DMS 273 (cell line): ENCODE results near the gene C16orf86.
"Not testable (repeated sequence)": the region's sequence is repeated elsewhere in the genome, so short reads cannot be mapped to it uniquely, and the experiment has no call there.

Experiments used
- DNase-seq: peaks from one replicate; lab custom pipeline; 2025; ENCODE audit not compliant: unreplicated experiment; lab: John Stamatoyannopoulos, UW

The C16orf86 gene

DNA sequence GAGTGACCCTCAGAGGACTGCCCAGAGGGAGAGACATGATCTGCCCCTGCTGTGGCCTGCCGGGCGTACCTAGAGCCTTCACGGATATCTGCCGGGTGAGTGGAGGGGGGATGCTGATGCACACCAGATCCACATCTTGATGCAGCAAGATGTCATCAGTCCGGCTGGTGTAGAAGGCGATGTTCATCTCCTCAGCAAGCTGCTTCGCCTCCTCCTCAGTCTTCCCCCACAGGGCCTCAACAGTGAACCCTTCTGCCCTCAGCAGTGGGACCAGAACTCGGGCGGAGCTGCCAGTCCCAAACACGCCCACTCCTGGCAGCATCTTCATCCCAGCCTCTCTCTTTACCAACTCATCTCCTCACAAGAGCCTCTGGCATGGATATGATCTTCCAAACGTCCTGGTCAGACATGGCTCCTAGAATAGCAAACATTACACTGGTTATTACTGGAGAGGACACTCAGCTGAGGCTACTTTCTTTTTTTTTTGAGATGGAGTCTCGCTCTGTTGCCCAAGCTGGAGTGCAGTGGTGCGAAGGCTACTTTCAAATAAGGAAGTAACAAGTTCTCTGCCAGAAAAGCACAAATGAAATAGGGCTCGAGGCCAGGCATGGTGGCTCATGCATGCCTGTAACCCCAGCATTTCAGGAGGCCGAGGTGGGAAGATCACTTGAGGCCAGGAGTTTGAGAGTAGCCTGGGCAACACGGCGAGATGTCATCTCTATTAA, 18.9 kb downstream of the C16orf86 start:
- DNase-seq, result no peak

- not testable (repeated sequence) for DNase-seq
Observed at GRCh38 chr16:67693517-67694285, 27.1 kb downstream of the C16orf86 start.

GRCh38 chr16:67694611-67695010, 28.0 kb downstream of the C16orf86 start:
- no peak for DNase-seq

DNA sequence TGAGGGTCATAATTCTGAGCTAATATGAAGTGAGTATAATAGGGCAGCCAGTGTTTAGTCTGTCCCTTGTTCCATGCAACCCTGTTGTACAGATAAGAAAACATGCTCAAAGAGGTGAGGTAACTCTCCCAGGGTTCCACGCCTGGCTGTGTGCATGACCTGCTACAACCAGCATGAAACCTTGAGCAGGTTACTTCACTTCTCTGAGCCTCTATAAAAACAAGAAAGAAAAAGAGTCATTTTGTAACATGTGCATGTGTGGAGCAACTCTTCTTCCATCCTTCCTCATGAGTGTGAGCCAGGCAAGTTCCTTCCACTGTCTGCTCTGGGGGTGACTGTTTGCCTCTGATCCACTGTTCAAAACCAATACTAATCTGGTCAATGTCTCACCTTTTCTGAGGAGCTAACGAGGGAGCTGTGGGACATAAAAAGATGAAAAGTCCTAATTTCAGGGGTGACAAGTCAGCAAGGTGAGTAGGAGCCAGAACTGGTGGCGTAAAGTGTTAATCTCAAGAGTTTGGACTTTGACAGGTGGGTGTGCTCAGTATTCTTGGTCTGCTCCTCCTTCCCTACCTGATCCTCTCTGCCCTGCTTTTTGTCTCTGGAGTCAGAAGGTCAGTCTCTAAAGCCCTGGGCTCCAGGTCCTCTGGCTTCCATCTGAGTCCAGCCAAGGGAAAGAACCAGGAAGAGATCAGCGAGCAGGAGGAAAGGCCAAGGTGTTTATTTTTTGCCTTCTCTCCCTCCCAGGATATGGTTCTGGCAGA, 31.0 kb downstream of the C16orf86 start:
- DNase-seq, result no peak

DNA sequence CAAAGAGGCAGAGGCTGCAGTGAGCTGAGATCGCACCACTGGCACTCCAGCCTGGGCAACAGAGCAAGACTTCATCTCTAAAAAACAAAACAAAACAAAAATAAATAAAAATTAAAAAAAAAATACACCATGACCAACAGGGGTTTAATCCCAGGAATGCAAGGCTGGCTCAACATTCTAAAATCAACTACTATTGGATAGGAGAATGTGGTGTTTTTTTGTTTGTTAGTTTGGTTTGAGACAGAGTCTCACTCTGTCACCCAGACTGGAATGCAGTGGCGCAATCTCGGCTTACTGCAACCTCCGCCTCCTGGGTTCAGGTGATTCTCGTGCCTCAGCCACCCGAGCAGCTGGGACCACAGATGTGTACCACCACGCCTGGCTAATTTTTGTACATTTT, 32.7 kb downstream of the C16orf86 start:
- DNase-seq, result no peak

- DNase-seq, result no peak
Observed at GRCh38 chr16:67701420-67701819, 34.8 kb downstream of the C16orf86 start.

DNA sequence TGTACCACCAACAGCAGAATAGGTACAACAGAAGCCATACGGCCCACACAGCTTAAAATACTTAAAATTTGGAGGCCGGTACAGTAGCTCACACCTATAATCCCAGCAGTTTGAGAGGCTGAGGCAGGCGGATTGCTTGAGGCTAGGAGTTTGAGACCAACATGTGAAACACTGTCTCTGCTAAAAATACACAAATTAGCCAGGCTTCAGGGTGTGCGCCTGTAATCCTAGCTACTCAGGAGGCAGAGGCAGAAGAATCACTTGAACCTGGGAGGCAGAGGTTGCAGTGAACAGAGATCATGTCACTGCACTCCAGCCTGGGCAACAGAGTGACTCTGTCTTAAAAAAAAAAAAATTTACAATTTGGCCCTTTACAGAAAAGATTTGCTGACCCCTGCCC, 35.5 kb downstream of the C16orf86 start:
- no peak for DNase-seq

DNA sequence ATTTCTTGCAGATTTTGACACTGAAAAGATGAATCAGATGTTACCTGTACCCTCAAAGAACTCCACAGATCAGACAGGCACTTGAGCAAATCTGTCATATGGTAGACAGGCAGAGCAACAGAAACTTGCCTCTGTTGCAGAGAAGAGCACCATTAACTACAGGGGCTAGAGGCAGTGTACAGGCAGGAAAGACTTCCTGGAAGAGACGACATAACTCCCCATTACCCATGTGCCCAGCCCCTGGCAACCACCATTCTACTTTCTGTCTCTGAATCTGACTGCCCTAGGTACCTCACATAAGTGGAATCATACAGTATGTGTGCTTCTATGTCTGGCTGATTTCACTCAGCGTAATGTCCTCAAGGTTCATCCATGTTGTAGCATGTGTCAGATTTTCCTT, 37.0 kb downstream of the C16orf86 start:
- no peak for DNase-seq

GRCh38 chr16:67704110-67704509, 37.5 kb downstream of the C16orf86 start:
- no peak for DNase-seq

- no peak for DNase-seq
Observed at GRCh38 chr16:67707210-67707609, 40.6 kb downstream of the C16orf86 start.

GRCh38 chr16:67707790-67708189, 41.2 kb downstream of the C16orf86 start:
- no peak for DNase-seq

GRCh38 chr16:67708368-67708771, 41.8 kb downstream of the C16orf86 start:
- no peak for DNase-seq

- DNase-seq, result no peak
Observed at GRCh38 chr16:67709050-67709449, 42.4 kb downstream of the C16orf86 start.

DNA sequence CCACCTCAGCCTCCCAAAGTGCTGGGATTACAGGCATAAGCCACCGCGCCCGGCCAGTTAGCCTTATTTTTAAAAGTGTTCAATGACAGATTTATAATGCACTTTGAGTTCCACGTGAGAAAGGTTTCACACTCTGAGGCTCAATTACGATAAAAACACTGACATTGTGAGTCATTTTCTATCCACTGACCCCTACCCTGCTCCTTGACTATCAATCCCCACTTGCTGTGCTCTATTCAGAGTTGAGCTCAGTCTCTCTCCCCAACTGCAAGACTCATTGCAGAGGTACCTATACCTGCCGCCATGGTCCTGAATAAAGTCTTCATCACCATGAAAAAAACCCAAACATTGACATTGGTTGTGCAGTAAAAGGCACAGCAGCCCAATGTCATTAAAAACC, 44.0 kb downstream of the C16orf86 start:
- DNase-seq, result no peak

GRCh38 chr16:67713647-67714273, 47.1 kb downstream of the C16orf86 start:
- no peak for DNase-seq

DNA sequence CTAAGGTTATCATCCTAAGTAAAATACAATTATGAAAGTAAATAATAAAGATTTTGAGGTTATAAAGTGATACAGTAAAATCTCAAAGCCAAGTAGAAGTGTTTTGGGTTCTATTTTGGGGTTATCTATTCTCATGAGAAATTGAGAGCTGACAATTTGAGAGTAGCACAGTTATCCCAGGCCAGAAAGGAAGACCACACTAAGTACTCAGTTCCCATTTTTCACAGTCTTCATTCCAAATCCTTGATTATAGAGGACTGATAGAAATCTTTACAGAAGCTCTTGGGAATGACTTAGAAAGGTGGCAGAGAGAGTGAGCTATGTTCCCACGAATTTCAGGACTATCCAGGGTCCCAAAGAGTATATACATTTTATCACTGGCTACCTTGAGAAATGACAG, 47.9 kb downstream of the C16orf86 start:
- DNase-seq, result no peak

DNA sequence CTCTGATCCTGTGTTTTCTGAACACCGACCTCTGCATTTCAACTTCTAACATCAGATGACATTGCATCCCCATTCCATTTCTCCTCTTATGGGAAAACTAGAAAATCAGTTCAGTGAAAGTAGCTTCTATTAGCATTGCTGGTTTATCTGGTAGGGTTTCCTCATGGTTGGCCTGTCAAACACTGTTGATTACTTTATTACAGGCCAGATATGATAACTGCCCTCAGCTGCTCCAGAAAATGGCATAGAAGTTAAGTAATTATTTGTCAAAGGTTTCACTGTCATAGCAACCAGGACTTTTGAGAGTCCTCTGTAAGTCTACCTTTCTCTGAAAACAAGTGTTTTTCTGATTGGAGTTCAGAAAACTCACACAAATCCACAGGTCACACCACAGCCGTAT, 49.5 kb downstream of the C16orf86 start:
- no peak for DNase-seq
